ENCODE results near the gene ZNF385B.

- TF ChIP-seq, protein P1, sequence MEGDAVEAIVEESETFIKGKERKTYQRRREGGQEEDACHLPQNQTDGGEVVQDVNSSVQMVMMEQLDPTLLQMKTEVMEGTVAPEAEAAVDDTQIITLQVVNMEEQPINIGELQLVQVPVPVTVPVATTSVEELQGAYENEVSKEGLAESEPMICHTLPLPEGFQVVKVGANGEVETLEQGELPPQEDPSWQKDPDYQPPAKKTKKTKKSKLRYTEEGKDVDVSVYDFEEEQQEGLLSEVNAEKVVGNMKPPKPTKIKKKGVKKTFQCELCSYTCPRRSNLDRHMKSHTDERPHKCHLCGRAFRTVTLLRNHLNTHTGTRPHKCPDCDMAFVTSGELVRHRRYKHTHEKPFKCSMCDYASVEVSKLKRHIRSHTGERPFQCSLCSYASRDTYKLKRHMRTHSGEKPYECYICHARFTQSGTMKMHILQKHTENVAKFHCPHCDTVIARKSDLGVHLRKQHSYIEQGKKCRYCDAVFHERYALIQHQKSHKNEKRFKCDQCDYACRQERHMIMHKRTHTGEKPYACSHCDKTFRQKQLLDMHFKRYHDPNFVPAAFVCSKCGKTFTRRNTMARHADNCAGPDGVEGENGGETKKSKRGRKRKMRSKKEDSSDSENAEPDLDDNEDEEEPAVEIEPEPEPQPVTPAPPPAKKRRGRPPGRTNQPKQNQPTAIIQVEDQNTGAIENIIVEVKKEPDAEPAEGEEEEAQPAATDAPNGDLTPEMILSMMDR (IDR thresholded peaks at IDR 0.05): no peak
- TF ChIP-seq EZH2 (IDR thresholded peaks at IDR 0.05; ENCODE audit: borderline replicate concordance, insufficient read depth, low read depth, low read length, poor library complexity, severe bottlenecking): no peak
Observed at GRCh38 chr2:179764710-179765109, 96.7 kb downstream of the ZNF385B start.

Measured in B cell (primary cell).